GM12878 (cell line): ENCODE results near the gene LZIC. TPM values are rescaled to one million over a fixed set of nuclear protein-coding genes. Genes with fewer than 3 reads are reported as not detected.

Experiments used
- ATAC-seq: fragments of 200-7000 bp; cut with Tn5 transposase; 3 replicates; pipeline ENCODE4 v1.9.1; 2020; ENCODE audit warnings: mild to moderate bottlenecking, moderate library complexity
- BruUV-seq: library from RNA; stranded (reverse); fragments of 400-500 nt; replicated peaks from 2 replicates; lab custom pipeline; 2021; lab: Mats Ljungman, UMichigan
- CTCF ChIA-PET: fragments of 300-600 bp; sonication (Branson Sonifier 250); formaldehyde crosslinking; extraction: SDS; loops from one replicate; lab custom pipeline; 2021; ENCODE audit warnings: inconsistent platforms; lab: Yijun Ruan, JAX
- POLR2A ChIA-PET: fragments of 350-600 bp; formaldehyde crosslinking; extraction: SDS; loops from one replicate; lab custom pipeline; 2021; ENCODE audit warnings: inconsistent platforms; lab: Charles Lee
- RAD21 ChIA-PET: fragments of 300-600 bp; sonication (Branson Sonifier 250); formaldehyde crosslinking; loops from one replicate; lab custom pipeline; 2023; ENCODE audit warnings: antibody characterized with exemption; ENCODE audit not compliant: unreplicated experiment; lab: Charles Lee
- SMC1A ChIA-PET: fragments of 300-600 bp; sonication (Branson Sonifier 250); formaldehyde crosslinking; loops from one replicate; lab custom pipeline; 2023; ENCODE audit not compliant: unreplicated experiment, uncharacterized antibody; lab: Charles Lee
- DNase-seq: peaks from one replicate; pipeline ENCODE4 v3.0.0-alpha.2; 2011; ENCODE audit warnings: low read depth, low spot score
- FAIRE-seq: peaks from 3 replicates; lab custom pipeline; 2011; peaks lifted over from hg19 to GRCh38; lab: Jason Lieb, UNC
- H2AFZ ChIP-seq: 2 replicates; pipeline ENCODE4 v1.6.0; 2011; ENCODE audit warnings: low read depth, low read length, control low read depth; ENCODE audit not compliant: control insufficient read depth
- H3K27ac ChIP-seq: 2 replicates; pipeline ENCODE4 v1.5.1; 2011; ENCODE audit warnings: control low read depth; ENCODE audit not compliant: control insufficient read depth, insufficient read depth
- H3K27me3 ChIP-seq, 2 experiments: replicated peaks in 1 of 2; 2 replicates each; pipeline versions ENCODE4 v1.6.0 to v1.6.1; 2011; ENCODE audit warnings: low read length in 1 of 2; ENCODE audit not compliant: control insufficient read depth in 2 of 2, insufficient read depth in 2 of 2
- H3K36me3 ChIP-seq, 2 experiments: 2 replicates each; pipeline ENCODE4 v1.5.1; 2011; ENCODE audit warnings: low read length in 1 of 2; ENCODE audit not compliant: control insufficient read depth in 2 of 2, insufficient read depth in 2 of 2
- H3K4me1 ChIP-seq: 2 replicates; pipeline ENCODE4 v1.6.1; 2011; ENCODE audit warnings: mild to moderate bottlenecking, low read length, moderate library complexity, mixed read lengths; ENCODE audit not compliant: control insufficient read depth, insufficient read depth
- H3K4me2 ChIP-seq: 2 replicates; pipeline ENCODE4 v1.6.0; 2011; ENCODE audit warnings: control low read depth; ENCODE audit not compliant: control insufficient read depth, insufficient read depth
- H3K4me3 ChIP-seq: fragments of 200-600 bp; sonication (generic); 2 replicates; pipeline ENCODE4 v1.5.1; 2016
- H3K79me2 ChIP-seq: 2 replicates; pipeline ENCODE4 v1.6.0; 2011; ENCODE audit warnings: low read length; ENCODE audit not compliant: control insufficient read depth, insufficient read depth
- H3K9ac ChIP-seq: 2 replicates; pipeline ENCODE4 v1.8.0; 2011; ENCODE audit warnings: low read length, control low read depth, mixed read lengths; ENCODE audit not compliant: control insufficient read depth, insufficient read depth
- H3K9me3 ChIP-seq: replicated peaks from 3 replicates; pipeline ENCODE4 v1.5.1; 2011; ENCODE audit warnings: mild to moderate bottlenecking, low read length; ENCODE audit not compliant: control insufficient read depth, insufficient read depth
- H4K20me1 ChIP-seq: 2 replicates; pipeline ENCODE4 v1.6.0; 2011; ENCODE audit not compliant: control insufficient read depth, insufficient read depth
- CBFB ChIP-seq: IDR thresholded peaks from 2 replicates; pipeline ENCODE4 v1.6.1; 2016; ENCODE audit warnings: antibody characterized with exemption, low read depth
- CEBPZ ChIP-seq: fragments of 150-350 bp; IDR thresholded peaks from 2 replicates; pipeline ENCODE4 v1.6.1; 2016; ENCODE audit warnings: low read depth, low read length
- CHD2 ChIP-seq: IDR thresholded peaks from 2 replicates; pipeline ENCODE4 v1.6.1; 2011; ENCODE audit warnings: low read depth, low read length, improper control_type of control experiment, borderline replicate concordance
- CREM ChIP-seq: IDR thresholded peaks from 2 replicates; pipeline ENCODE4 v1.6.1; 2014; ENCODE audit warnings: antibody characterized with exemption, low read depth
- E2F8 ChIP-seq: fragments of 450-650 bp; IDR thresholded peaks from 2 replicates; pipeline ENCODE4 v1.6.1; 2018; ENCODE audit warnings: mild to moderate bottlenecking, low read depth, moderate library complexity; ENCODE audit not compliant: partially characterized antibody
- NR2C1 ChIP-seq: fragments of 450-650 bp; IDR thresholded peaks from 2 replicates; pipeline ENCODE4 v1.6.1; 2017; ENCODE audit warnings: antibody characterized with exemption, mild to moderate bottlenecking, moderate library complexity
- RB1 ChIP-seq: fragments of 450-650 bp; formaldehyde crosslinking; IDR thresholded peaks from 2 replicates; pipeline ENCODE4 v1.6.1; 2017; ENCODE audit warnings: mild to moderate bottlenecking, borderline replicate concordance
- RUNX3 ChIP-seq: IDR thresholded peaks from 2 replicates; pipeline ENCODE4 v1.6.1; 2012; ENCODE audit warnings: low read length, inconsistent platforms
- SIX5 ChIP-seq: IDR thresholded peaks from 2 replicates; pipeline ENCODE4 v1.6.1; 2011; ENCODE audit warnings: mild to moderate bottlenecking, low read depth, low read length, moderate library complexity; ENCODE audit not compliant: severe bottlenecking
- SREBF2 ChIP-seq: IDR thresholded peaks from 2 replicates; pipeline ENCODE4 v1.6.1; 2012; ENCODE audit warnings: mild to moderate bottlenecking, low read length
- TAF1 ChIP-seq: IDR thresholded peaks from 2 replicates; pipeline ENCODE4 v1.6.1; 2011; ENCODE audit warnings: mild to moderate bottlenecking, low read depth, low read length, borderline replicate concordance
- ZNF207 ChIP-seq: fragments of 450-650 bp; IDR thresholded peaks from 2 replicates; pipeline ENCODE4 v1.6.1; 2014; ENCODE audit warnings: antibody characterized with exemption, mild to moderate bottlenecking, borderline replicate concordance
- ZZZ3 ChIP-seq: IDR thresholded peaks from 2 replicates; pipeline ENCODE4 v1.6.1; 2011; ENCODE audit warnings: low read depth; ENCODE audit not compliant: control insufficient read depth, insufficient read length
- WGBS: methylation state at CpG from one replicate; pipeline ENCODE4 v1.1.6; 2016; ENCODE audit warnings: low lambda C conversion rate; ENCODE audit not compliant: insufficient replicate concordance, insufficient coverage; ENCODE audit errors: missing lambda C conversion rate; 5-methylcytosine and 5-hydroxymethylcytosine counted together
- in situ Hi-C: fragments of 300-500 bp; cut with MboI; formaldehyde crosslinking; loops from 9 replicates; pipeline ENCODE4 v1.14.3; 2018; ENCODE audit warnings: mixed read lengths
- intact Hi-C: fragments of 100-400 bp; cut with micrococcal nuclease; formaldehyde crosslinking; loops from one replicate; pipeline ENCODE4 v1.14.2; 2022; ENCODE audit not compliant: unreplicated experiment
- polyA plus RNA-seq, 11 experiments: library from polyadenylated mRNA; depleted of rRNA in 4 of 11; unstranded in 6 of 11; stranded (reverse) in 5 of 11; fragments of >200 nt; fragmentation: Nextera tagmentation in 4 of 11; fragmentation: Illumina TruSeq in 1 of 11; extraction: Ambion mirVana in 4 of 11; extraction: Trizol in 1 of 11; gene quantifications; 1 replicate in 1 of 11; 2 replicates in 10 of 11; pipeline versions ENCODE4 v1.2.1 to v1.2.3, GENCODE V29; 2011 to 2016; ENCODE audit warnings: inconsistent platforms in 2 of 11, missing spikeins in 2 of 11, low read depth in 1 of 11
- total RNA-seq, 4 experiments: library from RNA; depleted of rRNA in 3 of 4; stranded (reverse); fragments of >200 nt in 3 of 4; fragmentation: Illumina TruSeq in 1 of 4; extraction: Trizol in 1 of 4; gene quantifications; 2 replicates each; pipeline versions ENCODE4 v1.2.1 to v1.2.3, GENCODE V29; 2013 to 2021

The LZIC gene
- total and polyA plus RNA-seq, 10 of the 15 experiments (the other 5 are each of a cell fraction or from before 2014, with no cell fraction given), result 7.3 to 30.3 (median 17.1) TPM

- Histone ChIP-seq H3K27me3 (no peaks in the 10 kb centered on the region), H3K4me1 (peaks cover 23% of the 10 kb centered on the region), H2AFZ (peak overlapping the region; percentile 71), H4K20me1 (no peaks in the 10 kb centered on the region), H3K9me3 (no peaks in the 10 kb centered on the region), H3K27ac (peak overlapping the region; percentile 59; the same call in 1 of the 2 replicates), H3K79me2 (no peaks in the 10 kb centered on the region), H3K36me3 (no peaks in the 10 kb centered on the region), H3K4me3 (no peak overlapping the region; the same call in 1 of the 2 replicates), H3K4me2 (peak overlapping the region; percentile 49; the same call in 1 of the 2 replicates), H3K9ac (peak overlapping the region; percentile 38; the same call in 1 of the 2 replicates)
- TF ChIP-seq ZZZ3 (no peak), RB1 (no peak), CHD2 (no peak), CREM (no peak), NR2C1 (no peak), TAF1 (no peak), E2F8 (no peak), CBFB (no peak), ZNF207 (no peak), SREBF2 (no peak), SIX5 (no peak), CEBPZ (no peak), RUNX3 (no peak)
- ChIA-PET POLR2A (interaction anchor here (0.9 kb wide), 1 partner anchor 17 kb away, joined by 3 read pairs; no protein-coding TSS in a partner anchor), CTCF (interaction anchor here (0.9 kb wide), 1 partner anchor 267 kb away, joined by 3 read pairs; no protein-coding TSS in a partner anchor), RAD21 (no interaction called here), SMC1A (interaction anchor here (0.7 to 1.6 kb wide), 3 partner anchors 10 to 81 kb away, joined by 3 to 6 read pairs (median 3); no protein-coding TSS in a partner anchor)
- intact Hi-C loops (no loop called here), in situ Hi-C loops (no loop called here)
- FAIRE-seq, result peak; percentile 62
- WGBS, result 84% methylated on average over 3 of the region's 3 CpGs
- BruUV-seq, result no TSS peak
- no peak for ATAC-seq
- no peak for DNase-seq
Observed at GRCh38 chr1:9894115-9894514, 49.1 kb downstream of the LZIC start.
